ENCODE results near the gene TMEM37.

Gene TMEM37

GRCh38 chr2:119461811-119462210 is 30.2 kb downstream of the TMEM37 start:
- DNase-seq: no peak

- no peak for DNase-seq
Observed at GRCh38 chr2:119462574-119462973, 30.9 kb downstream of the TMEM37 start.

GRCh38 chr2:119463136-119463535 is 31.5 kb downstream of the TMEM37 start:
- no peak for DNase-seq

- no peak for DNase-seq
Observed at GRCh38 chr2:119463990-119464389, 32.3 kb downstream of the TMEM37 start.

GRCh38 chr2:119464981-119465380 is 33.3 kb downstream of the TMEM37 start:
- no peak for DNase-seq

- DNase-seq: no peak
Observed at GRCh38 chr2:119465687-119466086, 34.0 kb downstream of the TMEM37 start.

- DNase-seq: no peak
Observed at GRCh38 chr2:119466373-119466772, 34.7 kb downstream of the TMEM37 start.

- DNase-seq: no peak
Observed at GRCh38 chr2:119468154-119468955, 36.7 kb downstream of the TMEM37 start.

- DNase-seq: no peak
Observed at GRCh38 chr2:119469131-119469530, 37.5 kb downstream of the TMEM37 start.

- no peak for DNase-seq
Observed at GRCh38 chr2:119469661-119470297, 38.1 kb downstream of the TMEM37 start.

- DNase-seq: no peak
Observed at GRCh38 chr2:119472749-119473148, 41.1 kb downstream of the TMEM37 start.

GRCh38 chr2:119473621-119474370 is 42.1 kb downstream of the TMEM37 start:
- no peak for DNase-seq

- no peak for DNase-seq
Observed at GRCh38 chr2:119474371-119475224, 42.9 kb downstream of the TMEM37 start.

- no peak for DNase-seq
Observed at GRCh38 chr2:119475225-119475856, 43.7 kb downstream of the TMEM37 start.

- no peak for DNase-seq
Observed at GRCh38 chr2:119475857-119476244, 44.2 kb downstream of the TMEM37 start.

GRCh38 chr2:119476301-119477112 is 44.9 kb downstream of the TMEM37 start:
- peak; percentile 56 for DNase-seq

GRCh38 chr2:119477113-119477505 is 45.5 kb downstream of the TMEM37 start:
- no peak for DNase-seq

- no peak for DNase-seq
Observed at GRCh38 chr2:119478188-119478977, 46.7 kb downstream of the TMEM37 start.

GRCh38 chr2:119478978-119479295 is 47.3 kb downstream of the TMEM37 start:
- no peak for DNase-seq

- DNase-seq: no peak
Observed at GRCh38 chr2:119480184-119480583, 48.5 kb downstream of the TMEM37 start.

GRCh38 chr2:119480718-119481142 is 49.1 kb downstream of the TMEM37 start:
- no peak for DNase-seq
